Loucy (cell line): Measurements from ENCODE around the gene FCHSD2.
"Not testable (repeated sequence)": the region's sequence is repeated elsewhere in the genome, so short reads cannot be mapped to it uniquely, and the experiment has no call there.

Source experiments
- H2AFZ ChIP-seq: fragments of 200-600 bp; sonication (generic); 2 replicates; pipeline ENCODE4 v1.6.0; 2016; ENCODE audit warnings: antibody characterized with exemption, mild to moderate bottlenecking, low read length, moderate library complexity
- H3F3A ChIP-seq: fragments of 200-600 bp; 2 replicates; pipeline ENCODE4 v1.6.0; 2016; ENCODE audit warnings: antibody characterized with exemption, low read depth, mild to moderate bottlenecking
- H3K27me3 ChIP-seq: fragments of 200-600 bp; sonication (generic); 2 replicates; pipeline ENCODE4 v1.6.1; 2014; ENCODE audit warnings: low read length, mild to moderate bottlenecking; ENCODE audit not compliant: insufficient read depth, poor library complexity, severe bottlenecking
- H3K36me3 ChIP-seq: fragments of 200-600 bp; sonication (generic); 2 replicates; pipeline ENCODE4 v1.6.1; 2016; ENCODE audit warnings: low read length; ENCODE audit not compliant: insufficient read depth
- H3K4me1 ChIP-seq: fragments of 200-600 bp; sonication (generic); 2 replicates; pipeline ENCODE4 v1.5.1; 2014; ENCODE audit warnings: low read length, mild to moderate bottlenecking; ENCODE audit not compliant: insufficient read depth, poor library complexity, severe bottlenecking
- H3K4me2 ChIP-seq: fragments of 200-600 bp; sonication (generic); 2 replicates; pipeline ENCODE4 v1.6.0; 2014; ENCODE audit warnings: antibody characterized with exemption, low read length, low read depth, mild to moderate bottlenecking; ENCODE audit not compliant: poor library complexity, severe bottlenecking
- H3K4me3 ChIP-seq: fragments of 200-600 bp; sonication (generic); 2 replicates; pipeline ENCODE4 v1.5.1; 2014; ENCODE audit warnings: low read length, mild to moderate bottlenecking, mixed read lengths; ENCODE audit not compliant: poor library complexity, severe bottlenecking
- H3K79me2 ChIP-seq: fragments of 200-600 bp; sonication (generic); 2 replicates; pipeline ENCODE4 v1.6.1; 2014; ENCODE audit warnings: low read length; ENCODE audit not compliant: insufficient read depth
- H3K9ac ChIP-seq: fragments of 200-600 bp; sonication (generic); 2 replicates; pipeline ENCODE4 v1.6.0; 2014; ENCODE audit warnings: mild to moderate bottlenecking, low read depth, low read length, moderate library complexity; ENCODE audit not compliant: poor library complexity, severe bottlenecking
- H3K9me2 ChIP-seq: fragments of 200-600 bp; sonication (generic); replicated peaks from 2 replicates; pipeline ENCODE4 v1.6.1; 2016; ENCODE audit warnings: low read depth, low read length, mixed read lengths
- H3K9me3 ChIP-seq: fragments of 200-600 bp; sonication (generic); 2 replicates; pipeline ENCODE4 v1.6.1; 2014; ENCODE audit warnings: mild to moderate bottlenecking, antibody characterized with exemption, low read length, low read depth; ENCODE audit not compliant: insufficient read depth
- H4K20me1 ChIP-seq: fragments of 200-600 bp; sonication (generic); 2 replicates; pipeline ENCODE4 v1.6.0; 2014; ENCODE audit warnings: antibody characterized with exemption, low read length, mild to moderate bottlenecking; ENCODE audit not compliant: insufficient read depth, poor library complexity, severe bottlenecking
- CTCF ChIP-seq: fragments of 200-600 bp; sonication (generic); conservative IDR thresholded peaks from 2 replicates; pipeline ENCODE4 v1.5.1; 2014; ENCODE audit warnings: mild to moderate bottlenecking, antibody characterized with exemption, low read length
- EZH2phosphoT487 ChIP-seq: fragments of 200-600 bp; IDR thresholded peaks from 2 replicates; pipeline ENCODE4 v1.6.1; 2018; ENCODE audit warnings: antibody characterized with exemption, mild to moderate bottlenecking, moderate library complexity, borderline replicate concordance

The FCHSD2 gene

GRCh38 chr11:72981971-72982685 lies 160.0 kb downstream of the FCHSD2 start:
- TF ChIP-seq CTCF (no peak), EZH2phosphoT487 (no peak)
- no peaks in the 10 kb centered on the region for H3K27me3 ChIP-seq
- no peak overlapping the region for H3K4me2 ChIP-seq

GRCh38 chr11:72981080-72981479 lies 161.0 kb downstream of the FCHSD2 start:
- Histone ChIP-seq H3K27me3 (no peaks in the 10 kb centered on the region), H4K20me1 (peaks cover 8% of the 10 kb centered on the region), H3K9me2 (no peaks in the 10 kb centered on the region)

More at GRCh38 chr11:72981971-72982685, 160.0 kb downstream of the FCHSD2 start:
- H3K4me1 ChIP-seq = no peaks in the 10 kb centered on the region
- peaks cover 6% of the 10 kb centered on the region for H4K20me1 ChIP-seq
- no peak overlapping the region for H3K9ac ChIP-seq
- no peak overlapping the region for H3K4me3 ChIP-seq
- peaks cover 11% of the 10 kb centered on the region; the same call in 1 of the 2 replicates for H3F3A ChIP-seq
- no peaks in the 10 kb centered on the region for H3K9me3 ChIP-seq
- H3K9me2 ChIP-seq = no peaks in the 10 kb centered on the region
- H2AFZ ChIP-seq = no peak overlapping the region
- peaks cover 84% of the 10 kb centered on the region for H3K36me3 ChIP-seq
- no peaks in the 10 kb centered on the region; the same call in 1 of the 2 replicates for H3K79me2 ChIP-seq

GRCh38 chr11:72977782-72978181 lies 164.3 kb downstream of the FCHSD2 start:
- not testable (repeated sequence) for H3K9me2 ChIP-seq, H3K4me2 ChIP-seq, H3F3A ChIP-seq, H3K9ac ChIP-seq, H3K27me3 ChIP-seq, H3K9me3 ChIP-seq, H2AFZ ChIP-seq, H3K4me1 ChIP-seq, H3K4me3 ChIP-seq
- Histone ChIP-seq H3K79me2 (peaks cover 21% of the 10 kb centered on the region), H4K20me1 (peaks cover 21% of the 10 kb centered on the region), H3K36me3 (peaks cover 87% of the 10 kb centered on the region)

More at GRCh38 chr11:72981080-72981479, 161.0 kb downstream of the FCHSD2 start:
- Histone ChIP-seq H3K9me3 (no peaks in the 10 kb centered on the region), H2AFZ (no peak overlapping the region), H3K79me2 (peaks cover 6% of the 10 kb centered on the region; the same call in 1 of the 2 replicates), H3K4me2 (no peak overlapping the region), H3K4me3 (no peak overlapping the region), H3K9ac (no peak overlapping the region), H3K36me3 (peaks cover 85% of the 10 kb centered on the region), H3K4me1 (no peaks in the 10 kb centered on the region), H3F3A (peaks cover 11% of the 10 kb centered on the region; the same call in 1 of the 2 replicates)
- TF ChIP-seq CTCF = no peak
- no peak for TF ChIP-seq EZH2phosphoT487

- peaks cover 79% of the 10 kb centered on the region for H3K36me3 ChIP-seq
- not testable (repeated sequence) for H3K9me3 ChIP-seq, H3K9ac ChIP-seq, H2AFZ ChIP-seq, H3K4me2 ChIP-seq, H3F3A ChIP-seq, H3K4me3 ChIP-seq, H3K9me2 ChIP-seq, H3K27me3 ChIP-seq, H3K4me1 ChIP-seq
- peaks cover 31% of the 10 kb centered on the region for H3K79me2 ChIP-seq
- H4K20me1 ChIP-seq = peaks cover 30% of the 10 kb centered on the region
These were observed 165.6 kb downstream of the FCHSD2 start for GRCh38 chr11:72976522-72976892.
